GM12801 (cell line): ENCODE results near the gene ZNF490.

ENCODE experiments used
- CTCF ChIP-seq: IDR thresholded peaks from one replicate; pipeline ENCODE4 v1.5.1; 2011; ENCODE audit warnings: control low read depth; ENCODE audit not compliant: insufficient read length; ENCODE audit errors: extremely low read depth

ZNF490 gene

GRCh38 chr19:12580180-12580694 lies 30.4 kb downstream of the ZNF490 start:
- no peak for TF ChIP-seq CTCF

DNA sequence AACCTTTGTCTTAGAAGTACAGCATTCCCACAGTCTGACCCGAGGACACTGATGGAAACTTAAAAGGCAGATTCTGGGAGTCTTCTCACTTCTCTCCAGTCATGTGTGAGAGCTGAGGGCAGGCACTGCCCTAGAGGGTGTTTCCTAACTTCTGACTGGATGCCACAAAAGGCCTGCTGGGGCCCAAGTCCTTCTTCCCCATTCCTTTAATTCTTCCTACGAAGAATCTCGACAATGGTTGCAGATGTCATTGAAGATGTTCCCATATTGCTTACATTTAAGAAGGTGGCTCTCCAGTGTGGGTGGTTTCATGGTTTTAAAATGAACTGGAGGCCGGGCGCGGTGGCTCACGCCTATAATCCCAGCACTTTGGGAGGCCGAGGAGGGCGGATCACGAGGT lies 32.0 kb downstream of the ZNF490 start:
- no peak for TF ChIP-seq CTCF

GRCh38 chr19:12574036-12574435 lies 36.6 kb downstream of the ZNF490 start:
- TF ChIP-seq CTCF, result no peak

DNA sequence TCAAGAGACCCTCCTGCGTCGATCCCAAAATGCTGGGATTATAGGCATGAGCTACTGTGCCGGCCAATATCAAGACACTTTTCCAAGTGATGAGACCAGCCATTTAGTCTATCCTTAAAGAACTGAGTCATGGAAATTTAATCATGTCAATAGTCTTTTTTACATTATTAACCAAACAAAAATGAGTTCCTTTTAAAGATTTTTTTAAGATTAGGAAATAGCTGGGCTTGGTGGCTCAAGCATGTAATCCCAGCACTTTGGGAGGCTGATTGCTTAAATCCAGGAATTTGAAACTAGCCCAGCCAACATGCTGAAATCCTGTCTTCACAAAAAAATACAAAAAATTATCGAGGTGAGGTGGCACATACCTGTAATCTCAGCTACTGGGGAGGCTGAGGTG lies 42.7 kb downstream of the ZNF490 start:
- no peak for TF ChIP-seq CTCF

GRCh38 chr19:12564016-12564664 lies 46.5 kb downstream of the ZNF490 start:
- TF ChIP-seq CTCF, result peak; percentile 69

DNA sequence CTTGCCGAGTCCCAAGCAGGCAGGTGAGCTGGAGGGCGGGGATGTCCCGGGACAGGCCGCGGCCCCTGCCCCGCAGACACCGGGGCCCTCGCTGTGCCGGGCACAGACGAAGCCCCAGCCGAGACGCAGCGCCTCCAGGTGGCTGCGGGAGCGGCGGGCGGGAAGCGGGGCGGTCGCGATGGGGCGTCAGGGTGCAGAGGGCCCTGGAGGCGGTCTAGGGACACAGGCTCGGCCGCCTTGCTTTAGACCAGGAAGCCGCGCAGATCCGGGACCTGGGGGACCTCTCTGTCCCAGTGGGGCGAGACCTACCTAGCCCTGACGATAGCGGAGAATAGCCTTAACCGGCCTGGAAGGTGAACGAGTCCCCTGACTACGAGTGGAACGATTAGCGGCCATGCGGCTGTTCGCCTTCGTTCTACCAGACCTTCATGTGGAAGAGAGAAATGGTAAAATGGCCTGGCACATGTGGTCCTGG lies 55.1 kb downstream of the ZNF490 start:
- TF ChIP-seq CTCF, result no peak

DNA sequence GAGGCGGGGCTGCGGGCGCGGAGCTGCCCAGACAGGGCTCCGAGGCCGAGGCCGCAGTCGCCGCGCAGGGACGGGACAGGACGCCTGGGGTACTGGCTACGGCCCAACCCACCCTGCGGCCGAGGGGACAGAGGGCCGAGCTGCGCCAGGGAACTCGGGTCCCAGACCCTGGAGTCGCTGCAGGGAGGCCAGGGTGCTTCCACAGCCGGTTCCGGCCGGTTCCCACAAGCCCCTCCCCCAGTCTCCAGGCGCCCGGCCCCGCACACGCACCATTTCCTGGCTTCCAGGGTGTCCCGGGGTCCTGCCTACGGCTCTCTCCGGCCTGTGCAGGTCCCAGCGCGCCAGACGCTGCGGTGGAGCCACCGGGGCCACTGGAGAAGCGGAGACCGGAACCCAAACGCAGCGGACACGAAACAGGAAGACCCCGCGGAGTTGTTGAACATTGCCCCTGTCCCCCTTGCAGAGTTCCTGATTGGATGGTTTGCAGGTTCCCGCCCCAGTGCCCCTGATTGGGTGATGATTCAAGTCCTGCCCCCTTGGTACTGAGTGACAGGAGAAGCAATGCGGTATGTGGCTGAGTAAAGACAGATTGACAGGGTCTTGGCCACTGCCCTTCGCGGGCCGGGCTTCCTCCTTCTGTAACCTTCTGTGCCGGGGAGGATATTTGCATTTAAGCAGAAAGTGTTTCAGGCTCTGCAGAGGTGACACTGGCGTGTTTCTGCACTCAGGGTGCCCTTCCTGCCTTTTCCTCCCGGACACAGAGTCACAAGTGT lies 59.4 kb downstream of the ZNF490 start, which contains the start of gene ZNF564:
Gene ZNF564, minus strand, starts transcription at position 423 of the 773 bp plus-strand sequence. Its CDS starts 150 bp downstream, at position 273.
- TF ChIP-seq CTCF, result no peak
